GM23338 (cell line): ENCODE data around the gene ABCA1. TPM values are rescaled to one million over a fixed set of nuclear protein-coding genes. Genes with fewer than 3 reads are reported as not detected.

Experiments used
- ATAC-seq: fragments of 200-7000 bp; cut with Tn5 transposase; 3 replicates; pipeline ENCODE4 v1.9.1; 2020
- DNase-seq: peaks from one replicate; pipeline ENCODE4 v3.0.0-alpha.2; 2015; ENCODE audit warnings: low spot score
- H2AFZ ChIP-seq: fragments of 200-600 bp; sonication (generic); 2 replicates; pipeline ENCODE4 v1.8.0; 2016; ENCODE audit warnings: antibody characterized with exemption, mild to moderate bottlenecking, moderate library complexity
- H3F3A ChIP-seq: fragments of 200-600 bp; sonication (generic); replicated peaks from 2 replicates; pipeline ENCODE4 v1.8.0; 2017; ENCODE audit warnings: antibody characterized with exemption, mixed run types, low read depth
- H3K27ac ChIP-seq: fragments of 200-600 bp; sonication (generic); 2 replicates; pipeline ENCODE4 v1.6.1; 2016; ENCODE audit warnings: low read depth
- H3K27me3 ChIP-seq: fragments of 200-600 bp; sonication (generic); 2 replicates; pipeline ENCODE4 v1.8.0; 2016; ENCODE audit warnings: mild to moderate bottlenecking, mixed run types, moderate library complexity; ENCODE audit not compliant: insufficient read depth
- H3K36me3 ChIP-seq: fragments of 200-600 bp; sonication (generic); 2 replicates; pipeline ENCODE4 v1.8.0; 2016; ENCODE audit warnings: mild to moderate bottlenecking; ENCODE audit not compliant: insufficient read depth
- H3K4me1 ChIP-seq: fragments of 200-600 bp; sonication (generic); 2 replicates; pipeline ENCODE4 v1.8.0; 2016; ENCODE audit warnings: mild to moderate bottlenecking, moderate library complexity; ENCODE audit not compliant: insufficient read depth
- H3K4me2 ChIP-seq: fragments of 200-600 bp; sonication (generic); 2 replicates; pipeline ENCODE4 v1.7.1; 2017; ENCODE audit warnings: mixed run types
- H3K4me3 ChIP-seq: fragments of 200-600 bp; sonication (generic); 2 replicates; pipeline ENCODE4 v1.6.1; 2016; ENCODE audit warnings: mixed run types
- H3K79me2 ChIP-seq: fragments of 200-600 bp; sonication (generic); replicated peaks from 2 replicates; pipeline ENCODE4 v1.8.0; 2017; ENCODE audit warnings: mild to moderate bottlenecking; ENCODE audit not compliant: insufficient read depth
- H3K9me2 ChIP-seq: fragments of 200-600 bp; sonication (generic); 2 replicates; pipeline ENCODE4 v1.8.0; 2017; ENCODE audit not compliant: insufficient read depth
- H4K20me1 ChIP-seq: fragments of 200-600 bp; sonication (generic); replicated peaks from 2 replicates; pipeline ENCODE4 v1.8.0; 2017; ENCODE audit warnings: mild to moderate bottlenecking; ENCODE audit not compliant: insufficient read depth
- H3K27ac Mint-ChIP-seq: 2 replicates; pipeline ENCODE4 v1.8.0; 2020; ENCODE audit warnings: inconsistent platforms, mild to moderate bottlenecking, moderate library complexity, mixed read lengths
- H3K27me3 Mint-ChIP-seq: 3 replicates; pipeline ENCODE4 v1.8.0; 2022; ENCODE audit warnings: low read depth, mild to moderate bottlenecking, moderate library complexity, mixed read lengths, inconsistent platforms; ENCODE audit not compliant: insufficient read depth, poor library complexity
- H3K36me3 Mint-ChIP-seq: 3 replicates; pipeline ENCODE4 v1.8.0; 2021; ENCODE audit warnings: low read depth, mild to moderate bottlenecking, inconsistent platforms, moderate library complexity, mixed read lengths
- H3K4me1 Mint-ChIP-seq: 3 replicates; pipeline ENCODE4 v1.8.0; 2020; ENCODE audit warnings: mild to moderate bottlenecking, inconsistent platforms, mixed read lengths
- H3K4me3 Mint-ChIP-seq: 3 replicates; pipeline ENCODE4 v1.8.0; 2021; ENCODE audit warnings: moderate library complexity, mild to moderate bottlenecking, inconsistent platforms, mixed read lengths
- H3K9me3 Mint-ChIP-seq: 3 replicates; pipeline ENCODE4 v1.8.0; 2020; ENCODE audit warnings: moderate library complexity, mild to moderate bottlenecking, inconsistent platforms, mixed read lengths
- CREB1 ChIP-seq: fragments of 250-450 bp; sonication (Bioruptor Pico); IDR thresholded peaks from 2 replicates; pipeline ENCODE4 v1.5.0; 2020; ENCODE audit warnings: low read depth, mild to moderate bottlenecking, moderate library complexity
- EZH2 ChIP-seq: fragments of 200-600 bp; sonication (generic); IDR thresholded peaks from one replicate; pipeline ENCODE4 v1.8.0; 2017; ENCODE audit warnings: antibody characterized with exemption, mild to moderate bottlenecking, low read depth; ENCODE audit not compliant: unreplicated experiment
- EZH2phosphoT487 ChIP-seq: fragments of 200-600 bp; sonication (generic); IDR thresholded peaks from one replicate; pipeline ENCODE4 v1.8.1; 2018; ENCODE audit warnings: antibody characterized with exemption; ENCODE audit not compliant: unreplicated experiment
- JUNB ChIP-seq: IDR thresholded peaks from one replicate; pipeline ENCODE4 v1.6.1; 2016; ENCODE audit warnings: antibody characterized with exemption; ENCODE audit not compliant: unreplicated experiment
- NANOG ChIP-seq: IDR thresholded peaks from 2 replicates; pipeline ENCODE4 v1.6.1; 2016; ENCODE audit warnings: antibody characterized with exemption, borderline replicate concordance
- POLR2AphosphoS5 ChIP-seq: IDR thresholded peaks from 2 replicates; pipeline ENCODE4 v1.6.1; 2016; ENCODE audit warnings: antibody characterized with exemption, low read depth
- STAT1 ChIP-seq: IDR thresholded peaks from one replicate; pipeline ENCODE4 v1.6.1; 2016; ENCODE audit warnings: antibody characterized with exemption; ENCODE audit not compliant: unreplicated experiment
- ZNF114 ChIP-seq: fragments of 250-450 bp; sonication (Bioruptor Pico); IDR thresholded peaks from 2 replicates; pipeline ENCODE4 v1.5.0; 2020; ENCODE audit warnings: mild to moderate bottlenecking, moderate library complexity
- ZNF331 ChIP-seq: fragments of 250-450 bp; sonication (Bioruptor Pico); IDR thresholded peaks from 2 replicates; pipeline ENCODE4 v1.5.0; 2020; ENCODE audit warnings: low read depth, mild to moderate bottlenecking, moderate library complexity
- polyA plus RNA-seq: library from polyadenylated mRNA; unstranded; fragments of >200 nt; fragmentation: Nextera tagmentation; extraction: Ambion mirVana; gene quantifications from 2 replicates; pipeline ENCODE4 v1.2.1, GENCODE V29; 2016
- total RNA-seq: library from RNA; depleted of rRNA; stranded (reverse); fragments of >200 nt; shearing (Covaris generic); gene quantifications from 2 replicates; pipeline ENCODE4 v1.2.3, GENCODE V29; 2014
- TF ChIP-seq, protein P1 (sequence below): fragments of 250-450 bp; sonication (Bioruptor Pico); IDR thresholded peaks from 2 replicates; pipeline ENCODE4 v1.5.0; 2020; ENCODE audit warnings: mild to moderate bottlenecking, moderate library complexity
- TF ChIP-seq, protein P2 (sequence below): IDR thresholded peaks from 2 replicates; pipeline ENCODE4 v1.6.1; 2016; ENCODE audit warnings: antibody characterized with exemption
- TF ChIP-seq, protein P3 (sequence below): IDR thresholded peaks from one replicate; pipeline ENCODE4 v1.6.1; 2018; ENCODE audit warnings: antibody characterized with exemption; ENCODE audit not compliant: unreplicated experiment
- TF ChIP-seq, protein P4 (sequence below), 2 experiments: fragments of 200-600 bp in 1 of 2; sonication (generic) in 1 of 2; conservative IDR thresholded peaks; 2 replicates each; pipeline versions ENCODE4 v1.5.1 to v1.6.1; 2016 to 2017; ENCODE audit warnings: antibody characterized with exemption in 2 of 2, low read depth in 2 of 2, mild to moderate bottlenecking in 2 of 2, moderate library complexity in 1 of 2

ABCA1 gene
- total and polyA plus RNA-seq, 2 experiments from 2014 or later, result 1.4 to 2.8 TPM

DNA sequence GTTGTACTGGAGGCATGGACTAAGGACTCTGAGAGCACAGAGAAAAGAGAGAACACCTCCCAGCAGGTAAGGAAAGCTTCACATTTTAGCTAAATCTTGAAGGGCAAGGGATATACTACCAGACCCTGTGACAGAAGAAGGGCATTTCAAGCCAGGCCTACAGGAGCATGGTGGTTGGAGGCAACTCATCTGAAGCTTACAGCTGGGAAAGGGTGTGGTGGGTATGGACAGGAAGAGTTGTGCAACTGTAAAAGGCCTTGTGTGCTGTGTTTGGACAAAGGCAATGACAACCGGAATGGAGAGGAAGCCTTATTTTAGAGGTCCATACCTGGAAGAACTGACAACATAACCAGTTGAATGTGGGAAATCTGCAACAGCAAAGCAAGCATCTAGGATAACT is 132.9 kb downstream of the ABCA1 start:
- H3K36me3 Mint-ChIP-seq, result peaks cover 58% of the 10 kb centered on the region
- no peaks in the 10 kb centered on the region for H3K36me3 ChIP-seq

More for the DNA sequence above, 132.9 kb downstream of the ABCA1 start:
- H2AFZ ChIP-seq, result no peak overlapping the region
- no peaks in the 10 kb centered on the region for H3F3A ChIP-seq
- no peaks in the 10 kb centered on the region for H4K20me1 ChIP-seq
- no peak for ATAC-seq
- H3K27me3 Mint-ChIP-seq, result no peaks in the 10 kb centered on the region
- no peaks in the 10 kb centered on the region for H3K4me1 Mint-ChIP-seq
- H3K27me3 ChIP-seq, result no peaks in the 10 kb centered on the region
- no peak overlapping the region for H3K27ac ChIP-seq
- H3K4me3 ChIP-seq, result no peak overlapping the region
- H3K27ac Mint-ChIP-seq, result no peak overlapping the region
- no peaks in the 10 kb centered on the region for H3K9me3 Mint-ChIP-seq
- H3K79me2 ChIP-seq, result no peaks in the 10 kb centered on the region
- TF ChIP-seq POLR2AphosphoS5 (no peak), ZNF114 (CRISPR knock-in tag) (no peak), EZH2 (no peak), EZH2phosphoT487 (no peak), CREB1 (CRISPR knock-in tag) (no peak), JUNB (no peak), STAT1 (no peak), ZNF331 (CRISPR knock-in tag) (no peak), NANOG (no peak)
- TF ChIP-seq, protein P1, sequence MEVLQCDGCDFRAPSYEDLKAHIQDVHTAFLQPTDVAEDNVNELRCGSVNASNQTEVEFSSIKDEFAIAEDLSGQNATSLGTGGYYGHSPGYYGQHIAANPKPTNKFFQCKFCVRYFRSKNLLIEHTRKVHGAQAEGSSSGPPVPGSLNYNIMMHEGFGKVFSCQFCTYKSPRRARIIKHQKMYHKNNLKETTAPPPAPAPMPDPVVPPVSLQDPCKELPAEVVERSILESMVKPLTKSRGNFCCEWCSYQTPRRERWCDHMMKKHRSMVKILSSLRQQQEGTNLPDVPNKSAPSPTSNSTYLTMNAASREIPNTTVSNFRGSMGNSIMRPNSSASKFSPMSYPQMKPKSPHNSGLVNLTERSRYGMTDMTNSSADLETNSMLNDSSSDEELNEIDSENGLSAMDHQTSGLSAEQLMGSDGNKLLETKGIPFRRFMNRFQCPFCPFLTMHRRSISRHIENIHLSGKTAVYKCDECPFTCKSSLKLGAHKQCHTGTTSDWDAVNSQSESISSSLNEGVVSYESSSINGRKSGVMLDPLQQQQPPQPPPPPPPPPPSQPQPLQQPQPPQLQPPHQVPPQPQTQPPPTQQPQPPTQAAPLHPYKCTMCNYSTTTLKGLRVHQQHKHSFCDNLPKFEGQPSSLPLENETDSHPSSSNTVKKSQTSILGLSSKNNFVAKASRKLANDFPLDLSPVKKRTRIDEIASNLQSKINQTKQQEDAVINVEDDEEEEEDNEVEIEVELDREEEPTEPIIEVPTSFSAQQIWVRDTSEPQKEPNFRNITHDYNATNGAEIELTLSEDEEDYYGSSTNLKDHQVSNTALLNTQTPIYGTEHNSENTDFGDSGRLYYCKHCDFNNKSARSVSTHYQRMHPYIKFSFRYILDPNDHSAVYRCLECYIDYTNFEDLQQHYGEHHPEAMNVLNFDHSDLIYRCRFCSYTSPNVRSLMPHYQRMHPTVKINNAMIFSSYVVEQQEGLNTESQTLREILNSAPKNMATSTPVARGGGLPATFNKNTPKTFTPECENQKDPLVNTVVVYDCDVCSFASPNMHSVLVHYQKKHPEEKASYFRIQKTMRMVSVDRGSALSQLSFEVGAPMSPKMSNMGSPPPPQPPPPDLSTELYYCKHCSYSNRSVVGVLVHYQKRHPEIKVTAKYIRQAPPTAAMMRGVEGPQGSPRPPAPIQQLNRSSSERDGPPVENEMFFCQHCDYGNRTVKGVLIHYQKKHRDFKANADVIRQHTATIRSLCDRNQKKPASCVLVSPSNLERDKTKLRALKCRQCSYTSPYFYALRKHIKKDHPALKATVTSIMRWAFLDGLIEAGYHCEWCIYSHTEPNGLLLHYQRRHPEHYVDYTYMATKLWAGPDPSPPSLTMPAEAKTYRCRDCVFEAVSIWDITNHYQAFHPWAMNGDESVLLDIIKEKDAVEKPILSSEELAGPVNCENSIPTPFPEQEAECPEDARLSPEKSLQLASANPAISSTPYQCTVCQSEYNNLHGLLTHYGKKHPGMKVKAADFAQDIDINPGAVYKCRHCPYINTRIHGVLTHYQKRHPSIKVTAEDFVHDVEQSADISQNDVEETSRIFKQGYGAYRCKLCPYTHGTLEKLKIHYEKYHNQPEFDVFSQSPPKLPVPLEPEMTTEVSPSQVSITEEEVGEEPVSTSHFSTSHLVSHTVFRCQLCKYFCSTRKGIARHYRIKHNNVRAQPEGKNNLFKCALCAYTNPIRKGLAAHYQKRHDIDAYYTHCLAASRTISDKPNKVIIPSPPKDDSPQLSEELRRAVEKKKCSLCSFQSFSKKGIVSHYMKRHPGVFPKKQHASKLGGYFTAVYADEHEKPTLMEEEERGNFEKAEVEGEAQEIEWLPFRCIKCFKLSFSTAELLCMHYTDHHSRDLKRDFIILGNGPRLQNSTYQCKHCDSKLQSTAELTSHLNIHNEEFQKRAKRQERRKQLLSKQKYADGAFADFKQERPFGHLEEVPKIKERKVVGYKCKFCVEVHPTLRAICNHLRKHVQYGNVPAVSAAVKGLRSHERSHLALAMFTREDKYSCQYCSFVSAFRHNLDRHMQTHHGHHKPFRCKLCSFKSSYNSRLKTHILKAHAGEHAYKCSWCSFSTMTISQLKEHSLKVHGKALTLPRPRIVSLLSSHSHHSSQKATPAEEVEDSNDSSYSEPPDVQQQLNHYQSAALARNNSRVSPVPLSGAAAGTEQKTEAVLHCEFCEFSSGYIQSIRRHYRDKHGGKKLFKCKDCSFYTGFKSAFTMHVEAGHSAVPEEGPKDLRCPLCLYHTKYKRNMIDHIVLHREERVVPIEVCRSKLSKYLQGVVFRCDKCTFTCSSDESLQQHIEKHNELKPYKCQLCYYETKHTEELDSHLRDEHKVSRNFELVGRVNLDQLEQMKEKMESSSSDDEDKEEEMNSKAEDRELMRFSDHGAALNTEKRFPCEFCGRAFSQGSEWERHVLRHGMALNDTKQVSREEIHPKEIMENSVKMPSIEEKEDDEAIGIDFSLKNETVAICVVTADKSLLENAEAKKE (CRISPR knock-in tag), result no peak
- TF ChIP-seq, protein P2, sequence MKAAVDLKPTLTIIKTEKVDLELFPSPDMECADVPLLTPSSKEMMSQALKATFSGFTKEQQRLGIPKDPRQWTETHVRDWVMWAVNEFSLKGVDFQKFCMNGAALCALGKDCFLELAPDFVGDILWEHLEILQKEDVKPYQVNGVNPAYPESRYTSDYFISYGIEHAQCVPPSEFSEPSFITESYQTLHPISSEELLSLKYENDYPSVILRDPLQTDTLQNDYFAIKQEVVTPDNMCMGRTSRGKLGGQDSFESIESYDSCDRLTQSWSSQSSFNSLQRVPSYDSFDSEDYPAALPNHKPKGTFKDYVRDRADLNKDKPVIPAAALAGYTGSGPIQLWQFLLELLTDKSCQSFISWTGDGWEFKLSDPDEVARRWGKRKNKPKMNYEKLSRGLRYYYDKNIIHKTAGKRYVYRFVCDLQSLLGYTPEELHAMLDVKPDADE, result no peak
- TF ChIP-seq, protein P3, sequence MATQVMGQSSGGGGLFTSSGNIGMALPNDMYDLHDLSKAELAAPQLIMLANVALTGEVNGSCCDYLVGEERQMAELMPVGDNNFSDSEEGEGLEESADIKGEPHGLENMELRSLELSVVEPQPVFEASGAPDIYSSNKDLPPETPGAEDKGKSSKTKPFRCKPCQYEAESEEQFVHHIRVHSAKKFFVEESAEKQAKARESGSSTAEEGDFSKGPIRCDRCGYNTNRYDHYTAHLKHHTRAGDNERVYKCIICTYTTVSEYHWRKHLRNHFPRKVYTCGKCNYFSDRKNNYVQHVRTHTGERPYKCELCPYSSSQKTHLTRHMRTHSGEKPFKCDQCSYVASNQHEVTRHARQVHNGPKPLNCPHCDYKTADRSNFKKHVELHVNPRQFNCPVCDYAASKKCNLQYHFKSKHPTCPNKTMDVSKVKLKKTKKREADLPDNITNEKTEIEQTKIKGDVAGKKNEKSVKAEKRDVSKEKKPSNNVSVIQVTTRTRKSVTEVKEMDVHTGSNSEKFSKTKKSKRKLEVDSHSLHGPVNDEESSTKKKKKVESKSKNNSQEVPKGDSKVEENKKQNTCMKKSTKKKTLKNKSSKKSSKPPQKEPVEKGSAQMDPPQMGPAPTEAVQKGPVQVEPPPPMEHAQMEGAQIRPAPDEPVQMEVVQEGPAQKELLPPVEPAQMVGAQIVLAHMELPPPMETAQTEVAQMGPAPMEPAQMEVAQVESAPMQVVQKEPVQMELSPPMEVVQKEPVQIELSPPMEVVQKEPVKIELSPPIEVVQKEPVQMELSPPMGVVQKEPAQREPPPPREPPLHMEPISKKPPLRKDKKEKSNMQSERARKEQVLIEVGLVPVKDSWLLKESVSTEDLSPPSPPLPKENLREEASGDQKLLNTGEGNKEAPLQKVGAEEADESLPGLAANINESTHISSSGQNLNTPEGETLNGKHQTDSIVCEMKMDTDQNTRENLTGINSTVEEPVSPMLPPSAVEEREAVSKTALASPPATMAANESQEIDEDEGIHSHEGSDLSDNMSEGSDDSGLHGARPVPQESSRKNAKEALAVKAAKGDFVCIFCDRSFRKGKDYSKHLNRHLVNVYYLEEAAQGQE, result no peak
- TF ChIP-seq, protein P4, sequence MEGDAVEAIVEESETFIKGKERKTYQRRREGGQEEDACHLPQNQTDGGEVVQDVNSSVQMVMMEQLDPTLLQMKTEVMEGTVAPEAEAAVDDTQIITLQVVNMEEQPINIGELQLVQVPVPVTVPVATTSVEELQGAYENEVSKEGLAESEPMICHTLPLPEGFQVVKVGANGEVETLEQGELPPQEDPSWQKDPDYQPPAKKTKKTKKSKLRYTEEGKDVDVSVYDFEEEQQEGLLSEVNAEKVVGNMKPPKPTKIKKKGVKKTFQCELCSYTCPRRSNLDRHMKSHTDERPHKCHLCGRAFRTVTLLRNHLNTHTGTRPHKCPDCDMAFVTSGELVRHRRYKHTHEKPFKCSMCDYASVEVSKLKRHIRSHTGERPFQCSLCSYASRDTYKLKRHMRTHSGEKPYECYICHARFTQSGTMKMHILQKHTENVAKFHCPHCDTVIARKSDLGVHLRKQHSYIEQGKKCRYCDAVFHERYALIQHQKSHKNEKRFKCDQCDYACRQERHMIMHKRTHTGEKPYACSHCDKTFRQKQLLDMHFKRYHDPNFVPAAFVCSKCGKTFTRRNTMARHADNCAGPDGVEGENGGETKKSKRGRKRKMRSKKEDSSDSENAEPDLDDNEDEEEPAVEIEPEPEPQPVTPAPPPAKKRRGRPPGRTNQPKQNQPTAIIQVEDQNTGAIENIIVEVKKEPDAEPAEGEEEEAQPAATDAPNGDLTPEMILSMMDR (conservative IDR thresholded peaks at IDR 0.05; ENCODE audit: low read depth in 2 of 2), result no peak
- H3K4me3 Mint-ChIP-seq, result no peak overlapping the region
- no peak overlapping the region for H3K4me2 ChIP-seq
- no peak for DNase-seq
- H3K9me2 ChIP-seq, result no peaks in the 10 kb centered on the region
- no peaks in the 10 kb centered on the region for H3K4me1 ChIP-seq
